Measurements from ENCODE around the gene CDK5RAP1.

CDK5RAP1 gene

DNA sequence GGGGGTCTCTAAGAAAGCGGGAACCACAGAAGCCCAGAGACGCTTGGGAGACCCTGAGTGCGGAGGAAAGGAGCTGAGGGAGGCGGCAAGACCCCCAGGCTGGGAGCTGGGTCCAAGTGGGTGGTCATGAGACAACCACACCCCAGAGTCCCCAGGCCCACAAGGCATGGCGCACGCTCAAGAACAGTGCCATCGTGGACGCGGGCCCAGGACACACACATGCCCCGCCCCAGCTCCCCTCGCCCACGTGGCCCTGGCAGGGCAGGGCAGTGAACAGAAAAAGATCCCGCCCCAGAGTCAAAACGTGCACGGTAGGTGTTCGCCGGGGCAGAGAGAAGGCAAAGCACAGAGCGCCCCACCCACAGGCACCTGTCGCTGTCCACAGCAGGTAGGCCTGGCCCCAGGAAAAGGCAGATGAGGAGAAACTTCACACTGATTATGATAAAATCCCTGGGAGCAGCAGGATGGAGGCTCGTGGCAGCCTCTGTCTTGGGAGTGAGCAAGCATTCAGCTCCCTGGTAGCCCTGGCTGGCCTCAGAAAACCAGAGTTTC, 68.3 kb downstream of the CDK5RAP1 start:
- no peak for DNase-seq

DNA sequence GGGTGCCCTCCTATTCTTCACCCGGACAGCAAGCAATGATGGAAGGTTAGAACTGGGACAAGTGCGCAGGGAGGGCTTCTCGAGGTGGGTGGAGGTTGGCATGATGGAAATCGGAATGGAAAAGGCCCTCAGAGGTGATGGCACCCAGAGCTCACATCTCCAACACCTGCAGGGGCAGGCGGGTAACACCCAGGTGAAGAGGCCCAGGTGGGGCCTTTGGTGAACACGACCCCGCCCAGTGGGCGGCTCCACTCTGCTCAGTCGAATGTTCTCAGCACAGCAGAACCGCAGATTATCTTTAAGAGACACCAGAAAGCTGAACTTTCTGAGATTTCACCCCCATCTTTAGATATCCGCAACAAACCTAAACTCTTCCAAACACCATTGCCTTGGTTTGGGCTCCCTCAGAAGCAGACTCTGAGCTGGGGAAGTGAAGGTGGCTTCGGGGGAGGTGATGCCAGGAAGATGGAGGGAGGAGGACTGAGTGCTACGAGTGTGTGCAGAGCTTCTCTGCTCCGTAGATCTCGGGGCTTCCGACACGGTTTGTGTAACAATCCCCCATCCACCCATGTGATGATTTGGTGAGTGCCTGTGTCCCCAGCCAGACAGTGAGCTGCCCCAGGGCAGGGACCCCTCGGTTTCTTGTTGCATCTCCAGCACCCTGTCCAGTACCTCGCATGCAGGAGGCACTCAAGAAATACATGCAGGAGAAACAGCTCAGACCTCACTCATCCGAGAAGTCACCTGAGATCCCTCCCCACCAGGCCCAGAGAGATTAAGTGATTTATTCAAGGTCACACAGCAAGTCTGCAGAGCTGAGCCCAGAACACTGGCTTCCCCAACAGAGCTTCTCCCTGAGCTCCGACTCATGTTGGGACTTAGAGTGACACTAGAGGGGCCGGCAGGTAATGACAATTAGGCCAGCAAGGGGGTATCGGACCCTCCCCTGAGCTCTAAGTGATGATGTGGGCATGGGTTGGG, 72.9 kb downstream of the CDK5RAP1 start:
- no peak for DNase-seq

- DNase-seq: no peak
These were observed 76.0 kb downstream of the CDK5RAP1 start for GRCh38 chr20:33325350-33325749.

DNA sequence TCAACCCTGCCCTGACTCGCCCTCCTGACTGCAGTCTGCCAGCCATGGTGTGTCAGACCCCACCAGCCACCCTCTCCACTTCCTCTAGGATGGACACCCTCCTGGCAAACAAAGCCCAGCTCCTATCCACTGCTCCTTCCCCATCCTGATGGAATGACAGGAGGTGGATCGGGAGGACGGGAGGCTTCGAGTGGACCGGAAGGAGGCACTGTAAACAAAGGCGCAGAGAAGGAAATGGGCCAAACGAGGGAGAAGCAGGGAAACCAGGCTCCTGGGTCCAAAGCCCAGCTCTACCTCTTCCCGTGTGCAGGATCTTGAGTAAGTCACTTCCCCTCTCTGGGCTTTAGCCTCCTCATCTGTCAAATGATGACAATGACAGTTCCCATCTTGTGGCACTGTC, 78.1 kb downstream of the CDK5RAP1 start:
- DNase-seq: no peak

DNA sequence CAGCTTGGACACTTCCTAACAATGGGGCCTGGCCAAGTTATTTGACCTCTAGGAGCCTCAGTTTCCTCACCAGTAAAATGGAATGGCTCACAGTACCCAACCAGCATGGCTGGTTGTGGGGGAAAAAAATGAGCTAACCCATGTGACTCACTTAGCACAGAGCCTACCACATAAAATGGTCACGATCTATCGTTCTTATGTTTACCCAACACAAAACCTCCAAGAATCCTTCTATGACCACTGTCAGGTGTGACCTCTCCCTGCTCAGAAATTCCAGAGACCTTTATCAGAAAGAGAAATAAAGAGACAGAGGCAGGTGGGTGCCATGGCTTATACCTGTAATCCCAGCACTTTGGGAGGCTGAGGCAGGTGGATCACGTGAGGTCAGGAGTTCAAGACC, 78.9 kb downstream of the CDK5RAP1 start:
- no peak for DNase-seq

- no peak for DNase-seq
These were observed 81.3 kb downstream of the CDK5RAP1 start for GRCh38 chr20:33320006-33320405.

- no peak for DNase-seq
These were observed 83.3 kb downstream of the CDK5RAP1 start for GRCh38 chr20:33318096-33318429.

- no peak for DNase-seq
These were observed 83.8 kb downstream of the CDK5RAP1 start for GRCh38 chr20:33317424-33318095.

- DNase-seq: no peak
These were observed 84.4 kb downstream of the CDK5RAP1 start for GRCh38 chr20:33316958-33317357.

DNA sequence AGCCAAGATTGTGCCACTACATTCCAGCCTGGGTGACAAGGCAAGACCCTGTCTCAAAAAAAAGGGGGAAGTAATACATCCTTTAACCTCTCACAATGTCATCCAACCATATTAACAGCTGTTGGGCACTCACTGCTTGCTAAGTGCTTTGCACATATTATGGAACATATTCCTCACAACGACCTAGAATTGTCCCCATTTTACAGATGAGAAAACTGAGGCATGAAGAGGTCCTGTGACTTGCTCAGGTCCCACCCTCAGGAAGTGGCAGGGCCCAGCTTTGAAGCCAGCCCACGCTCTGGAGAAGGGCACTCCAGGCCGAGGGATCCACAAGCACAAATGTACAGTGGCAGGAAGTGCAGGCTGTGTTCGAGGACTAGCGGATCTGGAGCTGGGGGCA, 85.0 kb downstream of the CDK5RAP1 start:
- DNase-seq: no peak

DNA sequence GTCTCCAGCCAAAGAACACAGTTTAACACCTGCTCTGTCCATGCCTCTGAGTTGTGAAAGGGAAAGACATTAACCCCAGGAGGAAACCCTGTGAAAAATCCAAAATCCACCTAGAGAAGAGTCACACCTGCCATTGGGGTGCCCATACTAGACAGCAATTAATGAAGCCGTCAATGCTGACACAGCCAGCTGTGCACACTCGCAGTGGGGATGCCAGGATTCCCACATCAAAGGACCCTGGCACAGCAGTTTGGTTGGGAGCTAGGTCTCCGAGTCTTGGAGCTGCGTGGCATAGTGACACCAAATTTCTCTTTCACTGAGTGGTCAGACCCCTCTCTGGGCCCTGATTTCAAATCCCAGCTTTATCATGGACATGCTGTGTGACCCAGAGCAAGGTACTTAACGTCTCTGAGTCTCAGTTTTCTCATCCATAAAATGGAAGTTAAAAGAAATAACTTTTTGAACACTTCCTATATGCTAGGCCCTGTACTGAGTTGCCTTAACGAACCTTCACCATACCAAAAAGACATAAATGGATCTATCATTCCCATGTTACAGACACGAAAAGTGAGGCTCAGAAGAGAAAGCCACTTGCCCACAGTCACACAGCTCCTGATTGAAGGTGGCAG, 87.5 kb downstream of the CDK5RAP1 start:
- no peak for DNase-seq

GRCh38 chr20:33312583-33312982, 88.7 kb downstream of the CDK5RAP1 start:
- no peak for DNase-seq

GRCh38 chr20:33311996-33312395, 89.3 kb downstream of the CDK5RAP1 start:
- no peak for DNase-seq

GRCh38 chr20:33311011-33311410, 90.3 kb downstream of the CDK5RAP1 start:
- no peak for DNase-seq

DNA sequence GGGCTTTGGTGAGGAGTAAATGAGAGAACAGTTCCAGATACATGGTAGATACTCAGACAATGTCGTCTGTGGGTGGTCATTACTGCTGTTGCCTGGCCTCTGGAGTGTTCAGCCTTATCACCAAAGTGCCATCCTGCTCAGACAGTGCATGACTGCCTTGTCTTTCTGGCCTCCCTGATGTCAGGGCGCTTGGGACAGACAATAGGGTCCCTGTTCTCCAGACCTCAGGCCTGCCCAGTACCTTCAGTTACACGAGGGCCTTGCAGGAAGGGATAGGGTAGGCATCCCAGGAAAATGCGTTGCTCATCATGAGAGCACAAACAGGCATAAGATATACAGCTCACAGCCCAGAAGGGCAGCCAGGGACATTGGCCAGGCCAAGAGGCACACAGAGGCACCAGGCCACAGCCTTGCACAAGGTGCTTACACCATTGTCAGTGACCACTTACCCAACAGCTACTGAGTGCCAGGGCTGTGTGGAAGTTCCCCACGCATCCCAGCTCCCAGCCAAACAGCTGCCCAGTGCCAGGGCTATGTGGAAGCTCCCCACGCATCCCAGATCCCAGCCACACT, 90.9 kb downstream of the CDK5RAP1 start:
- no peak for DNase-seq

GRCh38 chr20:33309631-33310030, 91.7 kb downstream of the CDK5RAP1 start:
- no peak for DNase-seq

Data from activated CD8-positive, alpha-beta memory T cell treated with anti-CD3 and anti-CD28 coated beads, Interleukin-2, amount 50 U/mL, for 48 hours (primary cell).